Kidney capillary endothelial cell (primary cell): ENCODE measurements around the gene DBNL.

ENCODE experiments used
- DNase-seq: peaks from one replicate; pipeline ENCODE4 v3.0.0-alpha.2; 2018; ENCODE audit warnings: low spot score

DBNL gene

GRCh38 chr7:44043902-44044301 lies 600 bp upstream of the DBNL start:
- DNase-seq, result no peak

- no peak for DNase-seq
Observed at GRCh38 chr7:44045226-44046014, 918 bp downstream of the DBNL start.

- peak; percentile 46 for DNase-seq
Observed at GRCh38 chr7:44046321-44047061, 2.0 kb downstream of the DBNL start.

GRCh38 chr7:44048031-44048795 lies 3.7 kb downstream of the DBNL start:
- no peak for DNase-seq

- DNase-seq, result no peak
Observed at GRCh38 chr7:44050121-44050914, 5.8 kb downstream of the DBNL start.

- DNase-seq, result no peak
Observed at GRCh38 chr7:44050915-44051560, 6.5 kb downstream of the DBNL start.

GRCh38 chr7:44051611-44052220 lies 7.2 kb downstream of the DBNL start:
- no peak for DNase-seq

GRCh38 chr7:44052771-44053365 lies 8.4 kb downstream of the DBNL start:
- no peak for DNase-seq

GRCh38 chr7:44056681-44057080 lies 12.2 kb downstream of the DBNL start:
- DNase-seq, result no peak

GRCh38 chr7:44057181-44057848 lies 12.8 kb downstream of the DBNL start:
- DNase-seq, result no peak

- no peak for DNase-seq
Observed at GRCh38 chr7:44057849-44058758, 13.6 kb downstream of the DBNL start.

- DNase-seq, result no peak
Observed at GRCh38 chr7:44058759-44059218, 14.3 kb downstream of the DBNL start.

GRCh38 chr7:44059219-44060090 lies 15.0 kb downstream of the DBNL start:
- no peak for DNase-seq

GRCh38 chr7:44060091-44060947 lies 15.8 kb downstream of the DBNL start:
- no peak for DNase-seq

GRCh38 chr7:44060948-44061644 lies 16.6 kb downstream of the DBNL start:
- DNase-seq, result no peak

- no peak for DNase-seq
Observed at GRCh38 chr7:44061645-44062179, 17.2 kb downstream of the DBNL start.
